Measurements from ENCODE around the gene PTPRK.
A peak's percentile ranks its signal among the peaks of the same experiment; 100 is the strongest.

Gene PTPRK

GRCh38 chr6:128350416-128351254 lies 169.8 kb downstream of the PTPRK start:
- no CpG with 5 or more reads among the region's 6 CpGs for WGBS (ENCODE audit: extremely low coverage, insufficient coverage, insufficient read length)
- Histone ChIP-seq H2AK5ac (ENCODE audit: low read length) (no peak overlapping the region), H4K8ac (ENCODE audit: low read depth, low read length) (no peak overlapping the region), H2BK5ac (ENCODE audit: low read depth, low read length, poor library complexity) (no peak overlapping the region), H2BK120ac (ENCODE audit: insufficient read depth, low read length, poor library complexity) (no peak overlapping the region), H3K79me2 (ENCODE audit: control insufficient read depth, insufficient read depth, low read length, poor library complexity) (no peaks in the 10 kb centered on the region), H4K91ac (ENCODE audit: low read depth, low read length) (no peak overlapping the region), H4K12ac (ENCODE audit: low read depth, low read length) (no peak overlapping the region), H3K36me3 (ENCODE audit: control insufficient read depth in 1 of 2, insufficient read depth in 2 of 2, low read length in 2 of 2) (no peaks in the 10 kb centered on the region), H3K4me1 (ENCODE audit: control insufficient read depth in 1 of 2, insufficient read depth in 2 of 2, low read length in 2 of 2) (no peaks in the 10 kb centered on the region), H3K27ac (ENCODE audit: low read depth, low read length) (no peak overlapping the region), H3K18ac (ENCODE audit: low read length) (no peak overlapping the region), H3K23ac (ENCODE audit: low read length) (no peak overlapping the region), H3K9me3 (ENCODE audit: insufficient read depth, low read depth, low read length) (no peaks in the 10 kb centered on the region), H3K79me1 (ENCODE audit: low read length) (no peaks in the 10 kb centered on the region), H3K4ac (ENCODE audit: low read depth, low read length) (no peak overlapping the region), H3K14ac (ENCODE audit: low read length) (no peak overlapping the region), H2BK12ac (ENCODE audit: low read length) (no peak overlapping the region), H3K9ac (ENCODE audit: low read length) (no peak overlapping the region), H3K27me3 (ENCODE audit: insufficient read depth, low read length) (no peaks in the 10 kb centered on the region), H3K4me3 (ENCODE audit: low read depth, low read length) (no peak overlapping the region), H2AFZ (ENCODE audit: insufficient read depth, low read length, poor library complexity) (no peak overlapping the region), H3K4me2 (ENCODE audit: low read length) (no peak overlapping the region)
- DNase-seq = peak in 1 of 2 donors; percentile 39

GRCh38 chr6:128347123-128347522 lies 173.3 kb downstream of the PTPRK start:
- WGBS (ENCODE audit: extremely low coverage, insufficient coverage, insufficient read length) = no CpG with 5 or more reads among the region's 3 CpGs
- no peaks in the 10 kb centered on the region for H3K27me3 ChIP-seq (ENCODE audit: insufficient read depth, low read length)
- no peak overlapping the region for H2BK12ac ChIP-seq (ENCODE audit: low read length)
- no peak overlapping the region for H3K14ac ChIP-seq (ENCODE audit: low read length)
- no peak overlapping the region for H3K4me3 ChIP-seq (ENCODE audit: low read depth, low read length)
- H3K4ac ChIP-seq (ENCODE audit: low read depth, low read length) = no peak overlapping the region
- no peaks in the 10 kb centered on the region for H3K79me1 ChIP-seq (ENCODE audit: low read length)
- no peaks in the 10 kb centered on the region for H3K9me3 ChIP-seq (ENCODE audit: insufficient read depth, low read depth, low read length)
- H3K18ac ChIP-seq (ENCODE audit: low read length) = no peak overlapping the region
- no peaks in the 10 kb centered on the region for H3K79me2 ChIP-seq (ENCODE audit: control insufficient read depth, insufficient read depth, low read length, poor library complexity)
- no peak overlapping the region for H3K9ac ChIP-seq (ENCODE audit: low read length)
- no peak overlapping the region for H4K8ac ChIP-seq (ENCODE audit: low read depth, low read length)
- no peak overlapping the region for H2AK5ac ChIP-seq (ENCODE audit: low read length)
- no peak overlapping the region for H3K23ac ChIP-seq (ENCODE audit: low read length)
- H2BK120ac ChIP-seq (ENCODE audit: insufficient read depth, low read length, poor library complexity) = no peak overlapping the region
- no peaks in the 10 kb centered on the region for H3K4me1 ChIP-seq (ENCODE audit: control insufficient read depth in 1 of 2, insufficient read depth in 2 of 2, low read length in 2 of 2)
- no peak overlapping the region for H3K27ac ChIP-seq (ENCODE audit: low read depth, low read length)
- no peak overlapping the region for H4K12ac ChIP-seq (ENCODE audit: low read depth, low read length)
- no peak overlapping the region for H3K4me2 ChIP-seq (ENCODE audit: low read length)
- no peak for DNase-seq
- no peak overlapping the region for H2AFZ ChIP-seq (ENCODE audit: insufficient read depth, low read length, poor library complexity)
- no peak overlapping the region for H2BK5ac ChIP-seq (ENCODE audit: low read depth, low read length, poor library complexity)
- H3K36me3 ChIP-seq (ENCODE audit: control insufficient read depth in 1 of 2, insufficient read depth in 2 of 2, low read length in 2 of 2) = no peaks in the 10 kb centered on the region
- H4K91ac ChIP-seq (ENCODE audit: low read depth, low read length) = no peak overlapping the region

- H2AFZ ChIP-seq (ENCODE audit: insufficient read depth, low read length, poor library complexity) = no peak overlapping the region
- no peak overlapping the region for H4K8ac ChIP-seq (ENCODE audit: low read depth, low read length)
- H3K27ac ChIP-seq (ENCODE audit: low read depth, low read length) = no peak overlapping the region
- no peak for DNase-seq
- no peaks in the 10 kb centered on the region for H3K79me2 ChIP-seq (ENCODE audit: control insufficient read depth, insufficient read depth, low read length, poor library complexity)
- H2AK5ac ChIP-seq (ENCODE audit: low read length) = no peak overlapping the region
- no peak overlapping the region for H3K23ac ChIP-seq (ENCODE audit: low read length)
- no peak overlapping the region for H2BK5ac ChIP-seq (ENCODE audit: low read depth, low read length, poor library complexity)
- no peaks in the 10 kb centered on the region for H3K79me1 ChIP-seq (ENCODE audit: low read length)
- H3K36me3 ChIP-seq (ENCODE audit: control insufficient read depth in 1 of 2, insufficient read depth in 2 of 2, low read length in 2 of 2) = no peaks in the 10 kb centered on the region
- no peak overlapping the region for H4K12ac ChIP-seq (ENCODE audit: low read depth, low read length)
- no peak overlapping the region for H3K4me2 ChIP-seq (ENCODE audit: low read length)
- H3K4me3 ChIP-seq (ENCODE audit: low read depth, low read length) = no peak overlapping the region
- no peaks in the 10 kb centered on the region for H3K9me3 ChIP-seq (ENCODE audit: insufficient read depth, low read depth, low read length)
- H3K14ac ChIP-seq (ENCODE audit: low read length) = no peak overlapping the region
- no peaks in the 10 kb centered on the region for H3K4me1 ChIP-seq (ENCODE audit: control insufficient read depth in 1 of 2, insufficient read depth in 2 of 2, low read length in 2 of 2)
- no peak overlapping the region for H2BK120ac ChIP-seq (ENCODE audit: insufficient read depth, low read length, poor library complexity)
- no peak overlapping the region for H3K9ac ChIP-seq (ENCODE audit: low read length)
- H2BK12ac ChIP-seq (ENCODE audit: low read length) = no peak overlapping the region
- no peak overlapping the region for H3K18ac ChIP-seq (ENCODE audit: low read length)
- no CpG with 5 or more reads among the region's 1 CpG for WGBS (ENCODE audit: extremely low coverage, insufficient coverage, insufficient read length)
- H3K4ac ChIP-seq (ENCODE audit: low read depth, low read length) = no peak overlapping the region
- no peaks in the 10 kb centered on the region for H3K27me3 ChIP-seq (ENCODE audit: insufficient read depth, low read length)
- H4K91ac ChIP-seq (ENCODE audit: low read depth, low read length) = no peak overlapping the region
Measured at GRCh38 chr6:128346569-128346968, 173.8 kb downstream of the PTPRK start.

- Histone ChIP-seq H2BK5ac (ENCODE audit: low read depth, low read length, poor library complexity) (no peak overlapping the region), H3K79me1 (ENCODE audit: low read length) (no peaks in the 10 kb centered on the region), H2AK5ac (ENCODE audit: low read length) (no peak overlapping the region), H2BK12ac (ENCODE audit: low read length) (no peak overlapping the region), H2BK120ac (ENCODE audit: insufficient read depth, low read length, poor library complexity) (no peak overlapping the region), H4K91ac (ENCODE audit: low read depth, low read length) (no peak overlapping the region), H3K4me2 (ENCODE audit: low read length) (no peak overlapping the region), H3K9me3 (ENCODE audit: insufficient read depth, low read depth, low read length) (no peaks in the 10 kb centered on the region), H3K4me3 (ENCODE audit: low read depth, low read length) (no peak overlapping the region), H4K12ac (ENCODE audit: low read depth, low read length) (no peak overlapping the region), H3K18ac (ENCODE audit: low read length) (no peak overlapping the region), H3K23ac (ENCODE audit: low read length) (no peak overlapping the region), H3K27ac (ENCODE audit: low read depth, low read length) (no peak overlapping the region), H4K8ac (ENCODE audit: low read depth, low read length) (no peak overlapping the region), H3K36me3 (ENCODE audit: control insufficient read depth in 1 of 2, insufficient read depth in 2 of 2, low read length in 2 of 2) (no peaks in the 10 kb centered on the region), H3K4ac (ENCODE audit: low read depth, low read length) (no peak overlapping the region), H3K14ac (ENCODE audit: low read length) (no peak overlapping the region), H3K9ac (ENCODE audit: low read length) (no peak overlapping the region), H3K4me1 (ENCODE audit: control insufficient read depth in 1 of 2, insufficient read depth in 2 of 2, low read length in 2 of 2) (no peaks in the 10 kb centered on the region), H2AFZ (ENCODE audit: insufficient read depth, low read length, poor library complexity) (no peak overlapping the region), H3K27me3 (ENCODE audit: insufficient read depth, low read length) (no peaks in the 10 kb centered on the region), H3K79me2 (ENCODE audit: control insufficient read depth, insufficient read depth, low read length, poor library complexity) (no peaks in the 10 kb centered on the region)
- no CpG with 5 or more reads among the region's 4 CpGs for WGBS (ENCODE audit: extremely low coverage, insufficient coverage, insufficient read length)
- no peak for DNase-seq
Measured at GRCh38 chr6:128345278-128345677, 175.1 kb downstream of the PTPRK start.
